HepG2 (cell line): ENCODE data around the gene IRS1. TPM values are rescaled to one million over a fixed set of nuclear protein-coding genes. Genes with fewer than 3 reads are reported as not detected.

Experiments
- BRD4 ChIP-seq: sonication (generic); formaldehyde crosslinking; IDR thresholded peaks from 2 replicates; pipeline ENCODE4 v1.4.0; 2020; ENCODE audit warnings: missing genetic modification reagents
- FOXC1 ChIP-seq: sonication (generic); formaldehyde crosslinking; IDR thresholded peaks from 2 replicates; pipeline ENCODE4 v1.8.0; 2022; ENCODE audit warnings: mild to moderate bottlenecking, missing genetic modification reagents, borderline replicate concordance
- FOXP1 ChIP-seq, 2 experiments: fragments of 450-650 bp in 1 of 2; IDR thresholded peaks; 2 replicates each; pipeline ENCODE4 v1.6.1; 2017 to 2018; ENCODE audit warnings: antibody characterized with exemption in 1 of 2
- GATAD1 ChIP-seq: IDR thresholded peaks from 2 replicates; pipeline ENCODE4 v1.6.1; 2016; ENCODE audit warnings: missing genetic modification reagents, missing compliant biosample characterization
- GTF2F1 ChIP-seq: fragments of 150-350 bp; IDR thresholded peaks from 2 replicates; pipeline ENCODE4 v1.6.1; 2014; ENCODE audit warnings: low read length
- MATR3 ChIP-seq: sonication (generic); formaldehyde crosslinking; IDR thresholded peaks from 2 replicates; pipeline ENCODE4 v1.4.0; 2020; ENCODE audit warnings: missing genetic modification reagents
- NFATC3 ChIP-seq: sonication (generic); formaldehyde crosslinking; IDR thresholded peaks from 2 replicates; pipeline ENCODE4 v1.5.1; 2020; ENCODE audit warnings: mild to moderate bottlenecking, missing genetic modification reagents
- PRPF4 ChIP-seq: fragments of 200-400 bp; formaldehyde crosslinking; IDR thresholded peaks from 2 replicates; pipeline ENCODE4 v1.6.1; 2016; ENCODE audit warnings: low read length, low read depth; ENCODE audit not compliant: poor library complexity, severe bottlenecking
- RBM22 ChIP-seq: fragments of 200-400 bp; formaldehyde crosslinking; optimal IDR thresholded peaks from 2 replicates; pipeline ENCODE3; 2017; ENCODE audit warnings: mild to moderate bottlenecking, low read length, moderate library complexity
- SP2 ChIP-seq: sonication (generic); formaldehyde crosslinking; IDR thresholded peaks from 2 replicates; pipeline ENCODE4 v1.5.1; 2020; ENCODE audit warnings: mild to moderate bottlenecking, missing genetic modification reagents
- ZBTB10 ChIP-seq: sonication (generic); formaldehyde crosslinking; IDR thresholded peaks from 2 replicates; pipeline ENCODE4 v1.4.0; 2020; ENCODE audit warnings: missing genetic modification reagents, borderline replicate concordance
- ZBTB40 ChIP-seq, 2 experiments: fragments of 450-650 bp in 1 of 2; sonication (generic) in 1 of 2; formaldehyde crosslinking in 1 of 2; IDR thresholded peaks; 2 replicates each; pipeline versions ENCODE4 v1.6.1 to v1.8.0; 2016 to 2022; ENCODE audit warnings: antibody characterized with exemption in 1 of 2, mild to moderate bottlenecking in 1 of 2, missing genetic modification reagents in 1 of 2
- ZNF343 ChIP-seq: sonication (generic); formaldehyde crosslinking; IDR thresholded peaks from 2 replicates; pipeline ENCODE4 v1.4.0; 2020; ENCODE audit warnings: mild to moderate bottlenecking, missing genetic modification reagents
- ZNF460 ChIP-seq: sonication (generic); formaldehyde crosslinking; IDR thresholded peaks from 2 replicates; pipeline ENCODE4 v1.5.1; 2020; ENCODE audit warnings: missing genetic modification reagents, mild to moderate bottlenecking, borderline replicate concordance
- ZNF782 ChIP-seq: sonication (generic); formaldehyde crosslinking; IDR thresholded peaks from 2 replicates; pipeline ENCODE4 v1.4.0; 2020; ENCODE audit warnings: missing genetic modification reagents, mild to moderate bottlenecking, borderline replicate concordance
- polyA plus RNA-seq, 8 experiments: library from polyadenylated mRNA; depleted of rRNA in 3 of 8; stranded (reverse) in 7 of 8; unstranded in 1 of 8; fragments of >200 nt; fragmentation: Illumina TruSeq in 4 of 8; extraction: Trizol in 4 of 8; gene quantifications; 2 replicates each; pipeline versions ENCODE4 v1.2.1 to v1.2.3, GENCODE V29; 2011 to 2016; ENCODE audit warnings: low read depth in 4 of 8, missing spikeins in 1 of 8, mixed read lengths in 1 of 8; ENCODE audit not compliant: insufficient read depth in 1 of 8
- total RNA-seq, 5 experiments: library from RNA; depleted of rRNA; stranded (reverse); fragments of >200 nt; fragmentation: Illumina TruSeq; extraction: Trizol; gene quantifications; 2 replicates each; pipeline ENCODE4 v1.2.3, GENCODE V29; 2016; ENCODE audit warnings: low read depth in 1 of 5
- TF ChIP-seq, protein P1 (sequence below): sonication (generic); formaldehyde crosslinking; IDR thresholded peaks from 2 replicates; pipeline ENCODE4 v1.5.0; 2020; ENCODE audit warnings: missing genetic modification reagents

IRS1 gene
- total and polyA plus RNA-seq, 2 of the 13 experiments (the other 11 are each of a cell fraction or from before 2014, with no cell fraction given), result 8.7 to 9.0 TPM

- TF ChIP-seq FOXC1 (CRISPR knock-in tag) (0 out of 2 replicates have a peak, but pooled peaks have one; percentile 80), FOXP1 (IDR thresholded peaks at IDR 0.05) (no peak), FOXP1 (CRISPR knock-in tag; IDR thresholded peaks at IDR 0.05) (no peak; the same call in 1 of the 2 replicates), GTF2F1 (no peak), ZBTB40 (IDR thresholded peaks at IDR 0.05) (no peak), ZBTB40 (CRISPR knock-in tag; IDR thresholded peaks at IDR 0.05) (peak; percentile 63; the same call in 1 of the 2 replicates), ZNF343 (CRISPR knock-in tag) (peak; percentile 52; the same call in 1 of the 2 replicates), RBM22 (no peak), NFATC3 (CRISPR knock-in tag) (peak; percentile 73; the same call in 1 of the 2 replicates), ZBTB10 (CRISPR knock-in tag) (0 out of 2 replicates have a peak, but pooled peaks have one; percentile 6), ZNF460 (CRISPR knock-in tag) (no peak), GATAD1 (CRISPR knock-in tag) (peak; percentile 81), MATR3 (CRISPR knock-in tag) (no peak), PRPF4 (no peak), ZNF782 (CRISPR knock-in tag) (no peak; the same call in none of the 2 replicates), SP2 (CRISPR knock-in tag) (peak; percentile 55), BRD4 (no peak; the same call in 1 of the 2 replicates)
- TF ChIP-seq, protein P1, sequence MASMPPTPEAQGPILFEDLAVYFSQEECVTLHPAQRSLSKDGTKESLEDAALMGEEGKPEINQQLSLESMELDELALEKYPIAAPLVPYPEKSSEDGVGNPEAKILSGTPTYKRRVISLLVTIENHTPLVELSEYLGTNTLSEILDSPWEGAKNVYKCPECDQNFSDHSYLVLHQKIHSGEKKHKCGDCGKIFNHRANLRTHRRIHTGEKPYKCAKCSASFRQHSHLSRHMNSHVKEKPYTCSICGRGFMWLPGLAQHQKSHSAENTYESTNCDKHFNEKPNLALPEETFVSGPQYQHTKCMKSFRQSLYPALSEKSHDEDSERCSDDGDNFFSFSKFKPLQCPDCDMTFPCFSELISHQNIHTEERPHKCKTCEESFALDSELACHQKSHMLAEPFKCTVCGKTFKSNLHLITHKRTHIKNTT (CRISPR knock-in tag), result no peak
Measured at GRCh38 chr2:226835796-226836547, 36.4 kb upstream of the IRS1 start, which contains the start of gene RHBDD1 (continued).
